NT2/D1 (cell line): ENCODE data around the gene CEP162.

Experiments used
- SUZ12 ChIP-seq: IDR thresholded peaks from 2 replicates; pipeline ENCODE4 v1.6.1; 2011; ENCODE audit not compliant: insufficient read length, insufficient read depth; ENCODE audit errors: extremely low read depth
- YY1 ChIP-seq: IDR thresholded peaks from 2 replicates; pipeline ENCODE4 v1.6.1; 2011; ENCODE audit not compliant: insufficient read length, insufficient read depth
- ZNF274 ChIP-seq: IDR thresholded peaks from 2 replicates; pipeline ENCODE4 v1.6.1; 2011; ENCODE audit warnings: mild to moderate bottlenecking, low read depth, low read length

GRCh38 chr6:84193114-84193708, 34.2 kb downstream of the CEP162 start:
- TF ChIP-seq YY1 (no peak), ZNF274 (no peak), SUZ12 (no peak)
